GM12875 (cell line): ENCODE measurements around the gene SRPK2.

Experiments
- H3K4me3 ChIP-seq: one replicate; pipeline ENCODE4 v1.5.1; 2011; ENCODE audit warnings: low read depth, low read length, control low read depth
- TF ChIP-seq, protein P1 (sequence below): IDR thresholded peaks from 2 replicates; pipeline ENCODE4 v1.5.1; 2011; ENCODE audit warnings: low read depth, mild to moderate bottlenecking, control low read depth, inconsistent platforms, low read length, moderate library complexity, borderline replicate concordance; ENCODE audit not compliant: insufficient read depth

SRPK2 gene

GRCh38 chr7:105068886-105069285 is 319.8 kb downstream of the SRPK2 start:
- H3K4me3 ChIP-seq: no peak overlapping the region
- TF ChIP-seq, protein P1, sequence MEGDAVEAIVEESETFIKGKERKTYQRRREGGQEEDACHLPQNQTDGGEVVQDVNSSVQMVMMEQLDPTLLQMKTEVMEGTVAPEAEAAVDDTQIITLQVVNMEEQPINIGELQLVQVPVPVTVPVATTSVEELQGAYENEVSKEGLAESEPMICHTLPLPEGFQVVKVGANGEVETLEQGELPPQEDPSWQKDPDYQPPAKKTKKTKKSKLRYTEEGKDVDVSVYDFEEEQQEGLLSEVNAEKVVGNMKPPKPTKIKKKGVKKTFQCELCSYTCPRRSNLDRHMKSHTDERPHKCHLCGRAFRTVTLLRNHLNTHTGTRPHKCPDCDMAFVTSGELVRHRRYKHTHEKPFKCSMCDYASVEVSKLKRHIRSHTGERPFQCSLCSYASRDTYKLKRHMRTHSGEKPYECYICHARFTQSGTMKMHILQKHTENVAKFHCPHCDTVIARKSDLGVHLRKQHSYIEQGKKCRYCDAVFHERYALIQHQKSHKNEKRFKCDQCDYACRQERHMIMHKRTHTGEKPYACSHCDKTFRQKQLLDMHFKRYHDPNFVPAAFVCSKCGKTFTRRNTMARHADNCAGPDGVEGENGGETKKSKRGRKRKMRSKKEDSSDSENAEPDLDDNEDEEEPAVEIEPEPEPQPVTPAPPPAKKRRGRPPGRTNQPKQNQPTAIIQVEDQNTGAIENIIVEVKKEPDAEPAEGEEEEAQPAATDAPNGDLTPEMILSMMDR: no peak

DNA sequence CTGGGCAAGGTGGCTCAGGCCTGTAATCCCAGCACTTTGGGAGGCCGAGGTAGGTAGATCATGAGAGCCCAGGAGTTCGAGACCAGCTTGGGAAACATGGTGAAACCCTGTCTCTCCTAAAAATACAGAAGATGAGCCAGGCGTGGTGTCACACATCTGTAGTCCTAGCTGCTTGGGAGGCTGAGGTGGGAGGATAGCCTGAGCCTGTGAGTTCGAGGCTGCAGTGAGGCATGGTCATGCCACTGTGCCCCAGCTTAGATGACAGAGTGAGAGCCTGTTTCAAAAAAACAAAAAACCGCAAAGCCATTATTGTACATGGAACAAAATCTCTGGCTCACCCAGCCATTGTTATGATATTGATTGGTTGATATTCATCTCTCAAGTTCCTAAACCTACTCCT is 321.0 kb downstream of the SRPK2 start:
- TF ChIP-seq, protein P1: no peak

More for the DNA sequence above, 321.0 kb downstream of the SRPK2 start:
- H3K4me3 ChIP-seq: no peak overlapping the region
